Calu3 (cell line): ENCODE data around the gene CCDC167. TPM values are rescaled to one million over a fixed set of nuclear protein-coding genes. Genes with fewer than 3 reads are reported as not detected.

ENCODE experiments used
- BruUV-seq: library from RNA; stranded (reverse); fragments of 400-500 nt; replicated peaks from 2 replicates; lab custom pipeline; 2021; lab: Mats Ljungman, UMichigan
- CTCF ChIA-PET: fragments of 300-600 bp; sonication (Branson Sonifier 250); formaldehyde crosslinking; loops from one replicate; lab custom pipeline; 2022; ENCODE audit warnings: antibody characterized with exemption; lab: Charles Lee
- DNase-seq: peaks from one replicate; pipeline ENCODE4 v3.0.0; 2022
- H3K27ac Mint-ChIP-seq: one replicate; pipeline ENCODE4 v1.8.0; 2022; ENCODE audit warnings: mixed read lengths; ENCODE audit not compliant: unreplicated experiment
- H3K27me3 Mint-ChIP-seq: one replicate; pipeline ENCODE4 v1.8.0; 2022; ENCODE audit warnings: mixed read lengths; ENCODE audit not compliant: unreplicated experiment
- H3K36me3 Mint-ChIP-seq: one replicate; pipeline ENCODE4 v1.8.0; 2022; ENCODE audit warnings: mild to moderate bottlenecking, moderate library complexity, mixed read lengths; ENCODE audit not compliant: insufficient read depth, unreplicated experiment
- H3K4me1 Mint-ChIP-seq: one replicate; pipeline ENCODE4 v1.8.0; 2022; ENCODE audit warnings: mild to moderate bottlenecking, low read depth, mixed read lengths; ENCODE audit not compliant: unreplicated experiment
- H3K4me3 Mint-ChIP-seq: one replicate; pipeline ENCODE4 v1.8.0; 2022; ENCODE audit warnings: mild to moderate bottlenecking, low read depth, moderate library complexity, mixed read lengths; ENCODE audit not compliant: unreplicated experiment
- H3K9me3 Mint-ChIP-seq: one replicate; pipeline ENCODE4 v1.8.0; 2022; ENCODE audit warnings: low read depth, mixed read lengths; ENCODE audit not compliant: unreplicated experiment
- CTCF ChIP-seq: fragments of 200-600 bp; IDR thresholded peaks from one replicate; pipeline ENCODE4 v1.8.0; 2022; ENCODE audit warnings: antibody characterized with exemption; ENCODE audit not compliant: unreplicated experiment
- intact Hi-C: fragments of 100-400 bp; cut with micrococcal nuclease; formaldehyde crosslinking; loops from one replicate; pipeline ENCODE4 v1.10.0; 2022; ENCODE audit not compliant: unreplicated experiment
- total RNA-seq: library from RNA; stranded (reverse); gene quantifications from 2 replicates; pipeline ENCODE4 v1.2.3, GENCODE V29; 2022

The CCDC167 gene
- total RNA-seq, 1 experiment from 2014 or later: 40.2 TPM

GRCh38 chr6:37491830-37492208, 7.9 kb downstream of the CCDC167 start:
- H3K36me3 Mint-ChIP-seq: peaks cover 9% of the 10 kb centered on the region
- CTCF ChIA-PET: no interaction called here
- no peaks in the 10 kb centered on the region for H3K4me1 Mint-ChIP-seq
- DNase-seq: no peak
- H3K9me3 Mint-ChIP-seq: no peaks in the 10 kb centered on the region
- H3K27ac Mint-ChIP-seq: no peak overlapping the region
- H3K27me3 Mint-ChIP-seq: no peaks in the 10 kb centered on the region
- intact Hi-C loops: no loop called here
- TF ChIP-seq CTCF: no peak
- no peak overlapping the region for H3K4me3 Mint-ChIP-seq
- no TSS peak for BruUV-seq

GRCh38 chr6:37491171-37491829, 8.4 kb downstream of the CCDC167 start:
- H3K4me3 Mint-ChIP-seq: no peak overlapping the region

GRCh38 chr6:37490536-37491170, 9.0 kb downstream of the CCDC167 start:
- no peak for TF ChIP-seq CTCF
- Mint-ChIP-seq H3K36me3 (peaks cover 9% of the 10 kb centered on the region), H3K9me3 (no peaks in the 10 kb centered on the region), H3K27me3 (no peaks in the 10 kb centered on the region), H3K27ac (no peak overlapping the region), H3K4me3 (no peak overlapping the region), H3K4me1 (no peaks in the 10 kb centered on the region)
- no peak for DNase-seq
- intact Hi-C loops: no loop called here
- CTCF ChIA-PET: no interaction called here
- BruUV-seq: no TSS peak

More at GRCh38 chr6:37491171-37491829, 8.4 kb downstream of the CCDC167 start:
- Mint-ChIP-seq H3K4me1 (no peaks in the 10 kb centered on the region), H3K36me3 (peaks cover 9% of the 10 kb centered on the region), H3K27me3 (no peaks in the 10 kb centered on the region), H3K27ac (no peak overlapping the region), H3K9me3 (no peaks in the 10 kb centered on the region)
- TF ChIP-seq CTCF: no peak
- no peak for DNase-seq
- intact Hi-C loops: no loop called here
- BruUV-seq: no TSS peak
- CTCF ChIA-PET: no interaction called here

GRCh38 chr6:37489697-37490336, 9.9 kb downstream of the CCDC167 start:
- Mint-ChIP-seq H3K4me1 (no peaks in the 10 kb centered on the region), H3K9me3 (no peaks in the 10 kb centered on the region), H3K4me3 (no peak overlapping the region), H3K27me3 (no peaks in the 10 kb centered on the region), H3K27ac (no peak overlapping the region), H3K36me3 (peaks cover 9% of the 10 kb centered on the region)
- BruUV-seq: no TSS peak
- DNase-seq: no peak
- intact Hi-C loops: no loop called here
- no peak for TF ChIP-seq CTCF
- CTCF ChIA-PET: no interaction called here
